ENCODE data around the gene GOLM1. TPM values are rescaled to one million over a fixed set of nuclear protein-coding genes. Genes with fewer than 3 reads are reported as not detected.
"Not testable (repeated sequence)": the region's sequence is repeated elsewhere in the genome, so short reads cannot be mapped to it uniquely, and the experiment has no call there.

Gene GOLM1
- total RNA-seq, 2 experiments from 2014 or later = 5.3 to 6.4 TPM

DNA sequence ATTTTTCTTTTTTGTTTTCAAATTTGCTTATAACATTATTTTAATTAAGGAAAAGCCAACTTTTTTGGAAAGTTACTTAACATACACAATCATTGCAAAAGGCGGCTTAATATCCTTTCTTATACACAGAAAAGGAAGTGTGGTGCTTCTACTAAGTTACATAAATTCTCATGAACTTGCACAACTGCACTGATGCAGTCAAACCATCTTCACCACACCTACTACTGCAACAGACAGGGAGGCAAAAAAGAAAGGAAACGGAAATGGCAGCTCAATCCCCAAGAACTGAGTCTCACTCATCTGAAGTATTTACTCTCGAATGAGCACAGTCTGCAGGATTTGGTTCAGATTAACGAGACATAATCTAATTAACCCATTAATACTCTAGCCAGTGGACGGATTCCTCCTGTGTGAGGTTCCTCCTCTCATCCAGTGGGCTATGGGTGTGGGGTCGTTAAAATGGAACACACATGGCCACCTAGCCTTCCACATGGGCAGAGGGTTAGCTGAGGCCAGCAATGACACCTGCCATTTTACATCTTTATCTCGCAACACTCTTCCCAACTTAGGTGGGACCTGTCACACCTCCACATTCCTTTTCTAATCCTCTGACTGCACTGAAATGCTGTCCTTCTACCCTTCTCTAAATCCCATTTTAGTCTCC is 30.0 kb downstream of the GOLM1 start:
- Mint-ChIP-seq H3K4me1 (peaks cover 6% of the 10 kb centered on the region), H3K27ac (no peak overlapping the region), H3K4me3 (no peak overlapping the region), H3K36me3 (peaks cover 2% of the 10 kb centered on the region), H3K9me3 (no peaks in the 10 kb centered on the region), H3K27me3 (no peaks in the 10 kb centered on the region)
- DNase-seq = no peak

DNA sequence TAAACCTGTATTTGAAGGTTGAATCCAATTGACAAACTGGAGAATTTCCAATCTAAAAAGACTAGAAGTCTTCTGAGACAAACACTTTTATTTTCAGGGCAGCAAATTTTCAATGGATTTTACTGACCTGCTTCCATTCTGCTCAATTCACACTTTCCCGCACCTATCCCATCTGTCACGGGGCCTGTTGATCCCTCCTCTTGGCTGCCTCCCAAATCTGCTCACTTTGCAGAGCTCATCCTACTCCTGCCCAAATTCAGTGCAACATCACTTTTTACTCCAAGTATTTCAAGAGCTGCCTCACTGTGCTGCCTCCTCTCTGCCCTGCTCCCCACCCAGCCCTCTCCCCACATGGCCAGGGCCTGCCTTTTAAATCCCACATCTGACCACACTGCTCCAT is 35.1 kb downstream of the GOLM1 start:
- no peaks in the 10 kb centered on the region for H3K27me3 Mint-ChIP-seq
- no peak overlapping the region for H3K27ac Mint-ChIP-seq
- H3K36me3 Mint-ChIP-seq = peaks cover 2% of the 10 kb centered on the region
- DNase-seq = no peak
- no peaks in the 10 kb centered on the region for H3K9me3 Mint-ChIP-seq
- H3K4me3 Mint-ChIP-seq = no peak overlapping the region
- H3K4me1 Mint-ChIP-seq = no peaks in the 10 kb centered on the region

DNA sequence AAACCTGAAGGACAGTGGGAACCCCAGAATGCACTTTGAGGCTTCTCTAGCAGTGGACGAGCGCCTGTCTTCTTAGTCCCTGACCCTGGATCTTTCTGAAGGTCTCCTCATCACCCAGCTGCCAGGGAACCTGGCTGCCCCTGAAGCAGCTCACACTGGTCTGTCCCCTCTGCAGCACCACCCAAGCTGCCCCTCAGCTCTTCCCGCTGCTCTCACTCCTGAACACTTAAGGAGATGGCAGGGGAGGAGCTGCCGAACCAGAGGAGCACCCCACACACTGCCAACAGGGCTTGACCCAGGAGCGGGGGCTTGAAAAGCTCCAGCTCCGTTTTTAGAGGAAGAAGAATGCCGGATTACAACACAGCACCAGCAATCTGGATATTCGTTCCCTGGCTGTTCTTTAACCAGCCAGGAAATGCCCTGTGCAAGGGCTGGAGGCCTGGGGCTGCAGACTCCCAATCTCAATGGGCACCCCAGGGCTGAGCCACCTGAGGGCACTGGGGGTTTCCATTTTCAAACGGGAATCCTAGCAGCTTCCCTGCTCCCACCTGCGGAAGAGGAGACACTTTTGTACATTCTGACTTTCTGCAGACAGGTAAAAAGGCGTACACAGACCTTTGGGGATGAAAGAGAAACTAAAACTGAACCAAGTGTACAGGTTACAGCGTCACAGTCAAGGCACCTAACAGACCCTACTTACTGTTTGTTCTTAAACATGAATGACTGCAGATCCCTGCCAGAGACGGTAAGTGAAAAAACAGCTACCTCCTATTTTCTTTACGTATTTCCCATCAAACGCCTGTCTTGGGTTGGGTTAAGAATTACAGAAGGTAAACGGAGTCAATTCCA is 36.3 kb downstream of the GOLM1 start:
- Mint-ChIP-seq H3K27ac (no peak overlapping the region), H3K9me3 (no peaks in the 10 kb centered on the region), H3K4me1 (no peaks in the 10 kb centered on the region), H3K27me3 (no peaks in the 10 kb centered on the region), H3K36me3 (peaks cover 2% of the 10 kb centered on the region), H3K4me3 (no peak overlapping the region)
- DNase-seq = no peak

DNA sequence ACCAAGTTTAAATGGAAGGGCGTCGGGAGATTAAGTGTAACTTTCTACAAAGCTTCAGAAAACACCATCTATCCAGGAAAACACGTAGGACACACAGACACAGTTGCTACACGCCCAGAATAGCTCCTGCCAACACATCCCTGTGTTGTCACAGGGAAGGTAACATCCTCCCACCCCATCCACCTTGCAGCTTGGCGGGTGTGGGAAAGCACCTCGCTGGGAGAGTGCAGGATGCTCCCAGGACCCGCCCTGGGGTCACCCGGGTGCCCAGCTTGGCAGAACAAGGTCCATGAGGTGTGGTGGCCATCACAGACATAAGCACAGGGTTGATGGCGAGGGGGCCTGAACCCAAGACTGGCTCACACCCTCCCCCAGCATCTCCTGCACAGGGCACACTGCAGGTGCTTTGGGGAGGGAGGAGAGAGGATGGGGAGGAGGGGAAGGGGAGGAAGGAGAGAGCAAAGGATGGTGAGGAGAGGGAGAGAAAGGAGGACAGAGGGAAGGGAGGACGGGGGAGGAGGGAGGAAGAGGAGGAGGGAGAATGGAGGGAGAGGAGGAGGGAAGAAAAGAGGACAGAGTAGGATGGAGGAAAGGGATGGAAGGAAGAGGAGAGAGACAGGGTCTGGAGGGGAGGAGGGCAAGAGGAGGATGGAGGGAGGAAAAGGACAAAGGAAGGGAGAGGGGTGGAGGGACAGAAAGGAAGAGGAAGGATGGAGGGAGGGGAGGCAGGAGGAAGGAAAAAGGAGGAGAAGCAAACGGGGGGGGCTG is 37.2 kb downstream of the GOLM1 start:
- H3K9me3 Mint-ChIP-seq = no peaks in the 10 kb centered on the region
- H3K4me1 Mint-ChIP-seq = no peaks in the 10 kb centered on the region
- no peaks in the 10 kb centered on the region for H3K27me3 Mint-ChIP-seq
- no peak overlapping the region for H3K4me3 Mint-ChIP-seq
- no peak for DNase-seq
- H3K36me3 Mint-ChIP-seq = peaks cover 2% of the 10 kb centered on the region
- no peak overlapping the region for H3K27ac Mint-ChIP-seq

DNA sequence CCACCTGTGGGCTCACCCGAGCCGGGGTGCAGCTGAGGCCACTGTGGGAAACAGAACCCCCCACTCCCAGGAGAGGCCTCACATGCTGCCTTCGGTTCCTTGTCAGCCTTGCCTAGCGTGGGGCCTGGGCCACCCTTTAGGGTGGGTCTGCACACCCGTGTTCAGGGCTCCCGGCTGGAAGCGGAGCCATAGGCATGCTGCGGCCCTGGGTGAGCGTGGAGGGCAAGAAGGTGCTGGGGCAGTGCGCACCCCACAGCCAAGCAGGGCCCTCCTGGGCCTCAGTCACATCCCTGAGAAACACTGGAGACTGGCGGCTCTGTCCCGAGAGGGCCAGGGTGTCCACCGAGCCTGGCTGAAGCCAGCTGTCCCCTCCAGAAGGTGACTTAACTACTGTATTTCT is 41.9 kb downstream of the GOLM1 start:
- Mint-ChIP-seq H3K4me3 (no peak overlapping the region), H3K4me1 (no peaks in the 10 kb centered on the region), H3K9me3 (no peaks in the 10 kb centered on the region), H3K27ac (no peak overlapping the region), H3K36me3 (no peaks in the 10 kb centered on the region), H3K27me3 (no peaks in the 10 kb centered on the region)
- no peak for DNase-seq

DNA sequence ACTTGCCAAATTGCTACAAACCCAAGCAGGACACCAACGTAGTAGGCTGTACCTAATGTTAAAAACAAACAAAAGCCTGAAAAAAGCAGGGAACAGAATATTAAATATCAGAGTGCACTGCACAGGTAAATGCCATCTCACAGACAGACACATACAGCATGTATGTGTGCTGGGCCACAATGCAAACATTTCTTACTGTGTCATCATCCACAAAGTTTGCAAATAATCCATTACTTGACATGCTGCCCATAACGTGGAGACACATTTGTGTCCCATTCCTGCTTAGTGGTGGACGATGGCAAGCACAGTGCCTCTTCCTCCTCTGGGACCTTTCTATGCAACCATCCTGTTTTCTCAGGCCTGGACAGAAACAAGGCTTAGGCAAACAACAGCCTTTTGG is 44.7 kb downstream of the GOLM1 start:
- H3K27me3 Mint-ChIP-seq = no peaks in the 10 kb centered on the region
- H3K4me3 Mint-ChIP-seq = no peak overlapping the region
- no peak overlapping the region for H3K27ac Mint-ChIP-seq
- H3K36me3 Mint-ChIP-seq = no peaks in the 10 kb centered on the region
- DNase-seq = no peak
- no peaks in the 10 kb centered on the region for H3K9me3 Mint-ChIP-seq
- H3K4me1 Mint-ChIP-seq = no peaks in the 10 kb centered on the region

DNA sequence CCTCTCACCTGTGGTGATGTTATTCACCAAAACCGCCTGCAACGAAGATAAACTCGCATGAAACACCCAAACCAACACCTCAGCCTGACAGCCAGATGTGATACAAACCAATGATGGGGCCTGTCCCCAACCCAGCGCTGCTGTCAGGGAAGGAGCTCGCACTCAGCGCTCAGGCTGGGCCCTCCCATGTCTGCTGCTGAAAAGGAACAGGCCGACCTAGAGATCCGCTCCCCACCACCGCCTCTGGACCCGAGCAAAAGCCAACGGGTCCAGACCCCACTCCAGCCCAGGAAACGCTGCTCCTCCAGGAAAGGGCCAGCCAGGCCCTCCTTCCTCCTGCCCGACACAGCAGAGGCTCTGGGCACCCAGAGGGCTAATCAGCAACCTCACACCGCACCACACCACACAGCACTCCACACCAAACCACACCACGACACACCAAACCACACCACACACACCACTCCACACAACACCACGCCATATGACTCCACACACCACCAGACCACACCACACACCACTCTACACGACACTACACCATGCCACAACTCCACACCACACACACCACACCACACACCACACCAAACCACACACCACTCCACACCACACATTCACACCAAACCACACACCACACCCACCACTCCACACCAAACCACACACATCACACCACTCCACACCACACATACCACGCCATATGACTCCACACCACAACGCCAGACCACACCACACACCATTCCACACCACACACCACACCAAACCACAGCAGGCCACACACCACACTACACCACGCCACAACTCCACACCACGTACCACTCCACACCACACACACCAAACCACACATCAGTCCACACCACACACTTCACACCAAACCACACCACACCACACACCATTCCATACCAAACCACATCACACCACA is 46.5 kb downstream of the GOLM1 start:
- DNase-seq = no peak
- Mint-ChIP-seq H3K4me1 (peaks cover 3% of the 10 kb centered on the region), H3K9me3 (no peaks in the 10 kb centered on the region), H3K36me3 (no peaks in the 10 kb centered on the region), H3K27me3 (no peaks in the 10 kb centered on the region), H3K4me3 (no peak overlapping the region), H3K27ac (no peak overlapping the region)

DNA sequence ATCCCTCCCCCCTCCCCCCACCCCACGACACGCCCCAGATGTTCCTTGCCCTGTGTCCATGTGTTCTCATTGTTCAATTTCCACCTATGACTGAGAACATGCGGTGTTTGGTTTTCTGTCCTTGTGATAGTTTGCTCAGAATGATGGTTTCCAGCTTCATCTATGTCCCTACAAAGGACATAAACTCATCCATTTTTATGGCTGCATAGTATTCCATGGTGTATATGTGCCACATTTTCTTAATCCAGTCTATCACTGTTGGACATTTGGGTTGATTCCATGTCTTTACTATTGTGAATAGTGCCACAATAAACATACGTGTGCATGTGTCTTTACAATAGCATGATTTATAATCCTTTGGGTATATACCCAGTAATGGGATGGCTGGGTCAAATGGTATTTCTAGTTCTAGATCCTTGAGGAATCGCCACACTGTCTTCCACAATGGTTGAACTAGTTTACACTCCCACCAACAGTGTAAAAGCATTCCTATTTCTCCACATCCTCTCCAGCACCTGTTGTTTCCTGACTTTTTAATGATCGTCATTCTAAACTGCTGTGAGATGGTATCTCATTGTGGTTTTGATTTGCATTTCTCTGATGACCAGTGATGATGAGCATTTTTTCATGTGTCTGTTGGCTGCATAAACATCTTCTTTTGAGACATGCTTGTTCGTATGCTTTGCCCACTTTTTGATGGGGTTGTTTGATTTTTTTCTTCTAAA is 51.2 kb downstream of the GOLM1 start:
- H3K27me3 Mint-ChIP-seq, H3K4me3 Mint-ChIP-seq, H3K36me3 Mint-ChIP-seq, H3K9me3 Mint-ChIP-seq, H3K4me1 Mint-ChIP-seq, H3K27ac Mint-ChIP-seq, DNase-seq: not testable (repeated sequence)

DNA sequence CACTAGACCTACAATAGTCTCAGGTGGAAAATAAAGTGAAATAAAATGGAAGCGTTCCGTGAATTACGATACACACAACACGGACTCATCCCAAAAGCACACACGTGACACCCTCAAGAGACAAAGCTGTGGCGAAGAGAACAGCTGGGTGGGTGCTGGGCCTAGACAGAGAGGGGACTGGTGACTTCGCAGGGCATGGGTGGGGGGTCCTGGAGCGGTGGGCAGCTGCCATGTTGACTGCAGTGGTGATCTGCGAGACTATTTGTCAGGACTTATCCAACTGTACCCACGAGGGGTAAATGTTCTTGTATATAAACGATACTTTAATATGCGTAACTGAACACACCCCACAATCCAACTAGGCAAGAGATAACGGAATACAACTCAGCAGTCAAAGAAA is 52.0 kb downstream of the GOLM1 start:
- Mint-ChIP-seq H3K4me3 (no peak overlapping the region), H3K9me3 (no peaks in the 10 kb centered on the region), H3K27me3 (no peaks in the 10 kb centered on the region), H3K27ac (no peak overlapping the region), H3K36me3 (no peaks in the 10 kb centered on the region), H3K4me1 (peaks cover 3% of the 10 kb centered on the region)
- DNase-seq = no peak

DNA sequence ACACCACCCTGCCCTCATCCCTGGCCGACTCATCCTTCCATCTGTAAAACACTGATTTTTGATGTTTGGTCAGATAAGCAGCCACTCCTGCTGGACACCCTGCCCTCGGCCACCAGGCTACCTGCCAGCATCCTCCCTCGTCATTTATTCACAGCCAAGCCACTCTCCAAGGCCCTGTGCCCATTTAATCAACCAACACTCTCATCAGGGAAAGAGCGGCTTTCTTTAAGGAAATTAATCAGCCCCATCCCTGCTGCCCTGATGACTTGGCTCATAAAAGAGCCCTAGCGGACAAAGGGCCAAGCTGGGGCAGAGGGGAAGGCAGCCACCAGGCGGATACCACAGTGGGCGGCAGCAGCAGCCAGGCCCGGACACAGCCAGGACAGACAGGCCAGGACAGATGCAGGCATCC is 52.4 kb downstream of the GOLM1 start:
- peaks cover 3% of the 10 kb centered on the region for H3K4me1 Mint-ChIP-seq
- H3K4me3 Mint-ChIP-seq = no peak overlapping the region
- H3K27ac Mint-ChIP-seq = no peak overlapping the region

DNA sequence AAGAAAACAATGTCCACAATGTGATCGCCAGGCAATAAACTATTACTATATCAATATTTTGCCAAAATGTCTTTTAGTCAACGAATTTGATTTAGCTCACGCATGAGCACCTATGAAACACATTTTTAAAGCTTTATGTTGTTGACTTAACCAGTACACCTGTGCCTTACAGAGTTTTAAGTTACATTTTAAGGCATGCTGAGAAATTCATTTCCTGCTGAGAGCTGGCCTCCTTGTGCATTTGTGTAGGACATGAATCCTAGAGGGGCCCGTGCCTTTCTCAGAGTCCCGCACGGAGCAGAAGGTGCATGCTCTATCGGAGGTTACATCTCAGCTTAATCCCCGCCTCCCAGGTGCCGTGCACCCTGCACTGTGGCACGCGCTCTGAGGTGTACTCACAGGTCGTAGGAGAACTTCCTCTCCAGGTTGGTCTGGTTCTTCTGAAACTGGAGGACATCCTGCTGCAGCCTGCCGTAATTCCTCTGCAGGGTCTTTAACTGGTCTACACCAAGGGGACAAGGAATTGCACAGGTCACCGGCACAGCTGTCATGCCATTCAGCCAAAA is 53.2 kb downstream of the GOLM1 start:
- Mint-ChIP-seq H3K4me3 (no peak overlapping the region), H3K36me3 (no peaks in the 10 kb centered on the region), H3K27me3 (no peaks in the 10 kb centered on the region), H3K9me3 (no peaks in the 10 kb centered on the region), H3K4me1 (peaks cover 3% of the 10 kb centered on the region), H3K27ac (no peak overlapping the region)
- DNase-seq = no peak

More for the DNA sequence above, 52.4 kb downstream of the GOLM1 start:
- Mint-ChIP-seq H3K36me3 (no peaks in the 10 kb centered on the region), H3K27me3 (no peaks in the 10 kb centered on the region), H3K9me3 (no peaks in the 10 kb centered on the region)
- DNase-seq = no peak

DNA sequence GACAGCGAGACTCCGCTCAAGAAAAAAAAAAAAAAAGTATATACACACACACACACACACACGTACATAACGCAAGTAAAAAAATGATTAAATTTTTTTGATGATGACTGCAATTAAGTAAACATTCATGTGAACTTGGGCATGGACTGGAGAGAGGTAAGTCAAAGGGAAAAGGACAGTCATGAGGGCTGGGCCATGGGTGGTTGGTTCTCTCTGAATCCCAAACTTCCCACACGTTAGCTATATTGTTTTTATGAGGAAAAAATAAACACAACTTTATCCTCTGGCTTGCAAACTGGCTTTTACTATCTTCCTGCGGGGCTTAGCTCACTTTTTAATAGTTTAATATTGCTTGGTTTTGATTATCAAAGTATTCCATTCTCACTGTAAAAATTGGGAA is 53.7 kb downstream of the GOLM1 start:
- Mint-ChIP-seq H3K27ac (no peak overlapping the region), H3K4me1 (peaks cover 3% of the 10 kb centered on the region), H3K27me3 (no peaks in the 10 kb centered on the region), H3K4me3 (no peak overlapping the region), H3K9me3 (no peaks in the 10 kb centered on the region), H3K36me3 (no peaks in the 10 kb centered on the region)
- no peak for DNase-seq

DNA sequence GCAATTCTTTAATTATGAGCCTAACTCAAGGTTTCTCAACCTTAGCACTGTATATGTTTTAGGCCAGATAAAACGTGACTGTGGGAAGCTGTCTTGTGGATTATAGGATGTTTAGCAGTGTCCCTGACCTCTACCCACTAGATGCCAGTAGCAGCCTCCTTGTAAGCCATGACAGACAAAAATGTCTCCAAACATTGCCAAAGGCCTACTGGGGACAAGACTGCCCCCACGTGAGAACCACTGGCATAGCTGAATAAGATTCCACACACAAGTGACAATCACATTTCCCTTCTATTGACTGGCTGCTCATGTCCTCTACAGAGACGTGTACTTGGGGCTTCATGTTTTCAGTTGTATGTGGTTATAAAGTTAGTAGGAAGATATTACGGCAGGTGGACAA is 55.4 kb downstream of the GOLM1 start:
- Mint-ChIP-seq H3K9me3 (no peaks in the 10 kb centered on the region), H3K36me3 (no peaks in the 10 kb centered on the region), H3K4me3 (no peak overlapping the region), H3K4me1 (peaks cover 3% of the 10 kb centered on the region), H3K27ac (no peak overlapping the region), H3K27me3 (no peaks in the 10 kb centered on the region)
- DNase-seq = no peak

DNA sequence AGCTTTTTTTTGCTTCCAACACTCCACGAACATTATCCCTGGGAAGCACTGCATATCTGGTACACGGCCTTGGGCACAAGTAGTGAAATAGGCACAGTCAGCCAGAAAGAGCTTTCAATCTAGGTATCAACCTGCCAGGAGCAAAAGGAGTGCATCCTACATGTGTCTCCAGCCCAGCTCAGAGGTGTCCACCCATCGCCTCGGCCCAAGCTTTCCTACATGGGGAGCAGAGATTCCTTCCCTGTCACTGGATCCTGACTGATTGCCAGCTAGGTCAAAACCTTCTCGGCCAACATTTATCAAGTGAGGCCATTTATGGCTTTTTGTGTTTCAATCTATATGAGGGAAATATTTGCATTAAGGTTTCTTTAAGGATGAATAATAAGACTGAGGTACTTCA is 55.8 kb downstream of the GOLM1 start:
- no peak overlapping the region for H3K4me3 Mint-ChIP-seq
- H3K4me1 Mint-ChIP-seq = peaks cover 2% of the 10 kb centered on the region
- H3K9me3 Mint-ChIP-seq = no peaks in the 10 kb centered on the region
- H3K36me3 Mint-ChIP-seq = no peaks in the 10 kb centered on the region
- no peak for DNase-seq
- no peak overlapping the region for H3K27ac Mint-ChIP-seq
- H3K27me3 Mint-ChIP-seq = no peaks in the 10 kb centered on the region

Data from activated naive CD8-positive, alpha-beta T cell treated with anti-CD3 and anti-CD28 coated beads for 36 hours (primary cell).